GM21526 (cell line): Measurements from ENCODE around the gene POLD4.
A peak's percentile ranks its signal among the peaks of the same experiment; 100 is the strongest.
"Not testable (repeated sequence)": the region's sequence is repeated elsewhere in the genome, so short reads cannot be mapped to it uniquely, and the experiment has no call there.

Experiments used
- ATAC-seq: cut with Tn5 transposase; IDR thresholded peaks from one replicate; pipeline ENCODE4 v1.9.1; 2021; ENCODE audit warnings: moderate library complexity; ENCODE audit not compliant: unreplicated experiment, low FRiP score

Gene POLD4

DNA sequence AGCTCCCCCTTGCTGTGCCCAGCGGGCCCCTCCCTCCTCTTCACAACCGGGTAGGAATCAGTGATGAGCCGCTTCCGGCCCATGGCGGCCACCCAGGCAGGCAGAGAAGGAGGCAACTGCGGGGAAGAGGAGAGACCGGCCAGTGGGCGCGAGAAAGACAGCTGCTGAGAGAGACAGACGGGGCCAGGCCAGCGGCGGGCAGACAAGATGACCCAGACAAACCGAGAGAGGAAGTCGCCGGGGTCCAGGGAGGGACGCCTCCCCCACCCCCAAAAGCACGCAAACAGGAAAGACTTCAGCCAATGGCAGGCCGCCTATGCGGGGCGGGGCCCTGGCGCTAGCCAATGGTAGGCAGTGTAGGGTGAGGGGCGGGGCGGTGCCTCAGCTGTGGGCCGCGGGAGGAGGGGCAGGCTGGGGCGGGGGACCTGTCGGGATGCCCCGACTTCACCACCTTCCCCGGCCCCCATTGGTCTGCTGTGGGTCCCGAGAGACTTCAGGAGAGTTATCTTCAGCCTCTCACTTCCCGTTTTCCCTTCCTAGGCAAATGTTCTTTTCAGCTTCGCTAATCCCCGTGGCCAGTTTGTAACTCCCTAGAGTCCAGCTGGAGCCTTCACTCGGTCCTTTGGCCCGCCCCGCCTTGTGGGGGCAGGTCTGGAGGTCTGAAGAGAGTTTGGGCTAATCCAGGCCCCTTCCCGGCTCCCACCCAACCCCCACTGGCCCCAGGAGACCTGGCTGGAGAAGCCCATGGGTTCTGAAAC lies at the start of gene POLD4:
POLD4 (minus strand) TSS at position 230 of the 758 bp plus-strand sequence; CDS start at position 83, 147 bp downstream.
- ATAC-seq = peak; percentile 67

DNA sequence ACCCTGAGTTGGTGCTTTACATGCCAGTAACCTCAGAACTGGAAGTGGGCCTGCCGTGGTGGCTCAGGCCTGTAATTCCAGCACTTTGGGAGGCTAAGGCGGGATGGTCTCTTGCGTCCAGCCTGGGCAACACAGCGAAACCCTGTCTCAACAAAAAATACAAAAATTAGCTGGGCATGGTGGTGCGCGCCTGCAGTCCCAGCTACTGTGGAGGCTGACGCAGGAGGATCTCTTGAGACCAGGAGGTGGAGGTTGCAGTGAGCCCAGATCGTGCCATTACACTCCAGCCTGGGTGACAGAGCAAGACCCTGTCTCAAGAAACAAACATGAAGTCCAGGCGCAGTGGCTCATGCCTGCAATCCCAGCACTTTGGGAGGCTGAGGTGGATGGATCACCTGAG lies 49.7 kb upstream of the POLD4 start:
- ATAC-seq = not testable (repeated sequence)

DNA sequence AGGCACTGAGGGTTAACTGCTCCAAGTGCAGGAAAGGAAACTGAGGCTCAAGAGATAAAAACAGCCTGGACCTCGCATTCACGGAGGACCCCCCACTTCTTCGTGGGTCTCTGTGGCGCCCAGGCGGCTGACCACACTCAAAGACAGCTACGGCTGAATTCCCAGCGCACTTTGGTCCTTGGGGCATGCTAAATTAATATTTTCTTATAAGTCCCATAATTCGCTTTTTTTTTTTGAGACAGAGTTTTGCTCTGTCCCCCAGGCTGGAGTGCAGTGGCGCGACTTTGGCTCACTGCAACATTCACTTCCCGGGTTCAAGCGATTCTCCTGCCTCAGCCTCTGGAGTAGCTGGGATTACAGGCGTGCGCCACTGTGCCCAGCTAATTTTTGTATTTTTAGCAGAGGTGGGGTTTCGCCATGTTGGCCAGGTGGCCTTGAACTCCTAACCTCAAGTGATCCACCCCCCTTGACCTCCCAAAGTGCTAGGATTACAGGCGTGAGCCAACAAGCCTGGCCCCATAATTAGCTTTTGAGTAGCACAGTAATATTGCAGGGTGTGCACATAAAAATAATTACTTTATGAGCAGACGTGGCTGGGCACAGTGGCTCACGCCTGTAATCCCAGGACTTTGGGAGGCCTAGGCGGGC lies 49.0 kb upstream of the POLD4 start:
- not testable (repeated sequence) for ATAC-seq

DNA sequence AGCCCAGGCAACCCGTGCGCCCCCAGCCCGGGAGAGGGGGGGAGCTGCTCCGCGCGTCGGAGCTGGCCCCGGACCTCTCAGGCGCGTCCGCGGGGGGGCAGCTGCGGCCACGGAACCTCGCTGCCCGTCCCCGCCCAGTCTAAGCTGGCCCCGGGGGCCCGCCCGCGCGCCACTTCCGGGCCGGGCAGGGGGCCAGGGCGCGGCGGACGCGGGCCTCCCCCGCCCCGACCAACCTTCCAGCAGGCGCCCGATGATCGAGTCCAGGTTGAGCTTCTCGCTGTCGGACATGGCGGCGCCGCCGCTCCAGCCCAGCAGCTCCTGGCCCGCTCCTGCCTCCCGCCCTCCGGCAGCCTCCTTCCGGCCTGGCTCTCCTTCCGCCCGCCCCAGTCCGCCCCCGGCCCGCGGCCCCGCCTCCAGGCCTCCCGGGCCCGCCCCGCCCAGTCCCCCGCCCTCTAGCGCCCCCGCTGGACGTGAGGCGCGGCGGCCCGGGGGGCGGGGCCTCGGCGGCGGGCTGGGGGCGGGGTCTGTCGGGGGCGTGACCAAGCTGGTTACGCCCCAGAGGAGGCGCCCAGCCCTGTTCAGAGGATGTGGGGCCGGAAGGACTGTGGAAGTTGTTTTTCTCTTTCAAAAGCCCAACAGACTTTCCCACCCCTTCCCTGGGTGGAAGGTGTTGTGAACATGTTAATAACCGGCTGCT lies 48.3 kb upstream of the POLD4 start, which contains the start of gene PPP1CA:
PPP1CA (minus strand) TSS at position 364 of the 697 bp plus-strand sequence; CDS start at position 288, 76 bp downstream.
- ATAC-seq = peak; percentile 35

DNA sequence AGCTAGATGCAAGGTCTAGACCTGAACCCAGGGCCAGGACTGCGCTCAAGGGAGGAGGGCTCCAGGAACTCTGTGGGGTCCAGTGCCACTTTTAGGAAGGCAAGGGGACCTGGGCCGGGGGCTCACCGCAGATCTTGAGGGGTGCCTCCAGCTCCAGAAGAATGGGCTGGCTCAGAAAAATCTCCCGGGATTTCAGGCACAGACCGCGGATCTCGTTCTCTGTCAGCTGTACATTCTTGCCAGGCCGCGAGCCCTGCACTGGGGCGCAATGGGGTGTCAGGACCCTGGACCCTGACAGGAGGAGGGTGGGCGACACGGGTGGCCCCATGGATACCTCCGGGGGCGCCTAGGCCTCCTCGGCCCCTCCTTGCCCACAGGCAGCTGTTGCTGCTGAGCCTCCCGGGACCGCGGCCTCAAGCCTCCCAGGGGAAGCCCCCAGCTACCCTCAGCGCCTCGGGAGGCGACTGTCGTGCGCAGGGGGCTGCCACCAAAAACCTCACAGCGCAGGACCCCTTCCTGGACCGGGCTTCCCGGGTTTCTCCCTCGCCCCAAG lies 47.7 kb upstream of the POLD4 start:
- ATAC-seq = no peak

DNA sequence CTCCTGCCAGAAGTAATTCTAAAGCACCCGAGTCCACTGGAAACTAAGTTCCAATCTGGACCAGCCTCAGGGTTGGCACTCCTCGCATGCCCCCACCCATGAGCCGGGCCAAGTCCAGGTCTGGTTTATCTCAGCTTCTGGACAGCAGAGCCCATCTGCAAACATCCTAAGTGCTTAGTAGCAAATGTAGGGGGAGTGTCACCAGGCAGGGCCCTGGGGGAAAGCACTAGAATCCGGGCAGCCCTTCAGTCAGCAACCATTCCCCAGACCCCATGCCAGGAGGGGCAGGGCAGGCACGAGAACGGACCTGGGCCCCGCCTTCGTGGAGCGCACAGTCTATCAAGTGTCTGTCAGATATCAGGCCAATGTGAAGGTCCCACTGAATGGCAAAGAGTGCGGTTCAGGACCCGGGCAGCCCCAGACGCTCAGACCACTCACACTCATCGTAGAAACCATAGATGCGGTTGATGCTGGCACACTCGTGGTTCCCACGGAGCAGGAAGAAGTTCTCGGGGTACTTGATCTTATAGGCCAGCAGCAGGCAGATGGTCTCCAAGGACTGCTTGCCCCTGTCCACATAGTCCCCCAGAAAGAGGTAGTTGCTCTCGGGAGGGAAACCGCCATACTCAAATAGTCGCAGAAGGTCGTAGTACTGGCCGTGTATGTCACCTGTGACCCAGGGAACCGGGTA lies 47.0 kb upstream of the POLD4 start:
- ATAC-seq = no peak

DNA sequence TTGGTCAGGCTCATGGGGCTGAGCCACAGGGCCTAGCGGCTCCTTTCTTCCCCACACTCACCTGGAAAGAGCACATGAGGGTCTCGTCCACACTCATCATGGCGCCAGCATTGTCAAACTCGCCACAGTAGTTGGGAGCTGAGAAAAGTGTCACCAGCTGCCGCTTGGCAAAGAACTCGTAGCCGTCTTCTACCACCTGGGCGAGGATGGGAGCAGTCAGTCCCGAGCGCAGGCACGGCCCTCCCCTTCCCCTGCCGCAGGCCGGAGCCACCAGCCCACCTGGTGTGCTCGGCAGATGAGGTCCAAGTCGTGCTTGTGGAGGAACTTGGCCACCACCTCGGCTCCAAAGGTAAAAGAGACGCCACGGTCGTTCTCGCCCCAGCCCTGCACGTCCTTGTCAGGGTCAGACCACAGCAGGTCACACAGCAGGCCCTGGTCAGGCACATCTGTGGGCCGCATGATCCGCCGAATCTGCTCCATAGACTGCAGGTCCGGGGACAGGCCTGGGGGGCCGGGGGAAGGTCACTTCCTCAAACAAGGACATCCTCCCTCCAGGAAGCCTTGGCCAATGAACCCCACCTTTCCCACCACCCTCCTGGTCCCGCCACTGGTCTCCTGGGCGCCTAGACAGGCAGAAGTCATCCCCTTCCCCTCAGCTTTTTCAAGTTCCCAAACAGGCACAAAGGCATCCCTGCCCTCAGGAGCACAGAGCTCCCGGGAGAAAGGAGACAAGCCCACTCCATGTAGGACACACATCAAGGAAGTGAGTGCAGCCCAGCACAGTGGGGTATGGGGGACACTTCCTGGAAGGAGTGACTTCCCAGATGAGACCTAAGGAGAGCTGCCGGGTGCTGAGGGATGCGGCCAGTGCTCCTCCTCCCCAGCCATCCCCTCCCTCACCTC lies 45.6 kb upstream of the POLD4 start:
- no peak for ATAC-seq

DNA sequence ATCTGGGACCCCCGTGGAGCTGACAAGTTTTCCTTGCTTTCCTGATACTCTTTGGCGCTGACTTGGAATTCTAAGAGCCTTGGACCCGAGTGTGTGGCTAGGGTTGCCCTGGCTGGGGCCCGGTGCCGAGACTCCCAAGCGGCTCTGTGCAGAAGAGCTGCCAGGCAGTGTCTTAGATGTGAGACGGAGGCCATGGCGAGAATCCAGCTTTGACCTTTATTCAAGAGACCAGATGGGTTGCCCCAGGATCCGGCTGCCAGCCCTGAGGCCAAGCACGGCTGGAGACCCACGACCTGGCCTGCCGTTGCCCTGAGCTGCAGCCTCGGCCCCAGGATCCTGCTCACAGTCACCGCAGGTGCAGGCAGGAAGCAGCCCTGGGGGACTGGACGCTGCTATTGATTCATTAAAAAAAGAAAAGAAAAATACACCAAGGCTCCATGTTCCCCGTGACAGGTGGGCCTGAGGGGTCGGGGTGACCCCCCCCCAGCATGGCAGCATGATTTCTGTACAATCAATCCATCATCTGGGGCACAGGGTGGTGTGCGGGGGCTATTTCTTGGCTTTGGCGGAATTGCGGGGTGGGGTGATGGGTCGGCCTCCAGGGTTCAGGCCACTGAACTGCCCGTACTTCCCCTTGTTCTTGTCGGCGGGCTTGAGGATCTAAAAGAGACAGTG lies 44.8 kb upstream of the POLD4 start:
- no peak for ATAC-seq

DNA sequence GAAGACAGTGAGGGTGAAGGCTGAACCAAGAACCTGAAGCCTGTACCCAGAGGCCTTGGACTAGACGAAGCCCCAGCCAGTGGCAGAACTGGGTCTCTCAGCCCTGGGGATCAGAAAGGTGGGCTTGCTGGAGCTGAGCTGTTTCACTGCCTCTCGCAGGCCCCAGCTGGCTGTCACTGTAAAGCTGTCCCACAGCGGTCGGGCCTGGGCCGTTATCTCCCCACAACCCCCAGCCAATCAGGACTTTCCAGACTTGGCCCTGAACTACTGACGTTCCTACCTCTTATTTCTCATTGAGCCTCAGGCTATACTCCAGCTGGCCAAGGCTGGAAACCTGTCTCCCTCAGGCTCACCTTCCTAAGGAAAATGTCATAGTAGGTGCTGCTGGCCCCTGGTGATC lies 44.2 kb upstream of the POLD4 start:
- no peak for ATAC-seq

DNA sequence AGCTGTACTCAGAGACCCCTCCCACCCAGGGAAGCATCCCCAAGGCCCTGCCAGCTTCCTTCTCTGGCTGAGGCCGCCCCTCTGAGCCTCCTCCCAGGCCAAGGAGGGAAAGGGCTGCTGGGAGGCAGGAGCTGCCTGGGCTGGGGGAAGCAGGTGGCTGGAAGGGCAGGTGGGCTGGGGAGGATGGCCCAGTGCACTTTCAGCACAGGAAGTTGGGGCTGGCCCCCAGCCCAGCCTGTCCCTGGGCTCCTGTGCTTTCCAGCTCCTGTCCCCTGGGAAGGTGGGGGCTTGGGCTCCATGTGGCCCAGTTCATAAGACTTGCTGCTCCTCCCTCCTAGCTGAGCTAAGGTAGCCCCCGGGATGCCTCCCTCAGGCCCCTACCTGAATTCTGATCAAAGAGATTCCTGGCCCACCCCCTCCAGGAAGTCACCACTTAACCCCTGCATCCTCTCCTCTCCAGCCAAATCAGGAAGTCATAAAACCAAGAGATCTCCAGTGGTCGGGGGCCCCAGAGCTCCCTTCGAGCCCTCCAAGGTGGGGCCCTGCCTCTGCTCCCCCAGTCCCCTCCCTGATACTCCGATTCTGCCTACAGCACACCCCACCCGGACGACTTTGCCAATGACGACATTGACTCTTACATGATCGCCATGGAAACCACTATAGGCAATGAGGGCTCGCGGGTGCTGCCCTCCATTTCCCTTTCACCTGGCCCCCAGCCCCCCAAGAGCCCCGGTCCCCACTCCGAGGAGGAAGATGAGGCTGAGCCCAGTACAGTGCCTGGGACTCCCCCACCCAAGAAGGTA lies 43.4 kb upstream of the POLD4 start:
- no peak for ATAC-seq

DNA sequence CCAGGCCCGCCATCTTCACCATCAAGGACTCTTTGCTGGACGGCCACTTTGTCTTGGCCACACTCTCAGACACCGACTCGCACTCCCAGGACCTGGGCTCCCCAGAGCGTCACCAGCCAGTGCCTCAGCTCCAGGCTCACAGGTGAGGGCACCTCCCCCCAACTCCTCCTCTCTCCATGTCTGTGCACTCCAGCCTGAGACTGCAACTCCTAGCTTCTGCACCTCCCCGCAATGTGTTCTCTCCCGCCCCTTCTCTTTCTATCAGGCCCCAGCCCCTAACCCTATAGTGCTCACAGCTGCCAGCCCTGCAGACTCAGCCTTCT lies 42.9 kb upstream of the POLD4 start:
- ATAC-seq = no peak

DNA sequence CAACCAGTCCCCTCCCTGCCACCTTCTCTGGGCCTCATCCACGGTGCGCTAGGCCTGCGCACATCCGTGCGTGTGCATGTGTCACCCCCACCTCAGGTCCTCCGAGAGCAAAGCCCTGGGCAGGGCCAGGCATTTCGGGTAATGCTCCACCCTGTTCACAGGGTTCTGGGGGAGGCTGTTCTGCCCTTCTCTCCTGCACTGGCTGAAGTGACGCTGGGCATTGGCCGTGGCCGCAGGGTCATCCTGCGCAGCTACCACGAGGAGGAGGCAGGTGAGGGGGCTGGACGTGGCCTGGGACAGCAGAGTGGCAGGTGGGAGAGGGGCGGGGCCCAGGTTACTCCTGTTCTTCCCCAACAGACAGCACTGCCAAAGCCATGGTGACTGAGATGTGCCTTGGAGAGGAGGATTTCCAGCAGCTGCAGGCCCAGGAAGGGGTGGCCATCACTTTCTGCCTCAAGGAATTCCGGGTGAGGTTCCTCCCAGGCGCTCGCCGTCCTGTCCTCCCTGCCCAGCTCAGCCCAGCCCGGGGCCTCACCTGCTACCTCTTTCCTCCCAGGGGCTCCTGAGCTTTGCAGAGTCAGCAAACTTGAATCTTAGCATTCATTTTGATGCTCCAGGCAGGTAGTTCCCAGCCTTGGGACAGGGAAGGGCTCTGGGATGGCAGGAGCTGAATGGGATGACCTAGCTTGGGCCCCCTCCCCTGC lies 42.4 kb upstream of the POLD4 start:
- no peak for ATAC-seq

DNA sequence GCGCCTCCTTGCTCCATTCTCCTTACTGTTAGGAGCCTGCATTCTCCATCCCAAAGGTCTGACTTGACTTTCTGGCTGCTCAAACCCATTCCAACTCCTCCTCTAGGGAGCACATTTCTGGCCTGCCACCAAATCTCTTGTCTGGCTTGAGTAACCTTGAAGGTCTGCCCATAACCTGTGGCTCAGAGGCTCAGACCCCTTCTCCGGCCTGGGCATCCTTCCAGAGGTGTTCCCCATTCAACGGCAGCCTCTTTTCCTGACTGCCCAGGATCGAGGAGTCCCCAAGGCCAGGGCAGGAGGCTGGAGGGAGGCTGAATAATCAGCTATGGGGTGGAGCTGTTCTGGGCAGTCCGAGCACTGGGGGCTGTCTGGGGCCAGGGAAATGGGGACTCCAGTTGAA lies 40.6 kb upstream of the POLD4 start:
- ATAC-seq = no peak

DNA sequence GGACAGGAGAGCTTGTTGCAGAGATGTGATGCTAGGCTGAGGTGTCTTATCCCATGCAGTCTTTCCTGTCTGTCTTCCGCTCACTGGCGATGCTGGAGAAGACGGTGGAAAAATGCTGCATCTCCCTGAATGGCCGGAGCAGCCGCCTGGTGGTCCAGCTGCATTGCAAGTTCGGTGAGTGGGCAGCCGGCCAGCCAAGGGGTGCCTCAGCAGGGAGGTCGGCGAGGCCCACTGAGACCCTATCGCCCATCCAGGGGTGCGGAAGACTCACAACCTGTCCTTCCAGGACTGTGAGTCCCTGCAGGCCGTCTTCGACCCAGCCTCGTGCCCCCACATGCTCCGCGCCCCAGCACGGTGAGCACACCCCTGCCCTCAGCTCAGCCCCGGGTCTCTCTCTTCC lies 40.1 kb upstream of the POLD4 start:
- ATAC-seq = no peak

DNA sequence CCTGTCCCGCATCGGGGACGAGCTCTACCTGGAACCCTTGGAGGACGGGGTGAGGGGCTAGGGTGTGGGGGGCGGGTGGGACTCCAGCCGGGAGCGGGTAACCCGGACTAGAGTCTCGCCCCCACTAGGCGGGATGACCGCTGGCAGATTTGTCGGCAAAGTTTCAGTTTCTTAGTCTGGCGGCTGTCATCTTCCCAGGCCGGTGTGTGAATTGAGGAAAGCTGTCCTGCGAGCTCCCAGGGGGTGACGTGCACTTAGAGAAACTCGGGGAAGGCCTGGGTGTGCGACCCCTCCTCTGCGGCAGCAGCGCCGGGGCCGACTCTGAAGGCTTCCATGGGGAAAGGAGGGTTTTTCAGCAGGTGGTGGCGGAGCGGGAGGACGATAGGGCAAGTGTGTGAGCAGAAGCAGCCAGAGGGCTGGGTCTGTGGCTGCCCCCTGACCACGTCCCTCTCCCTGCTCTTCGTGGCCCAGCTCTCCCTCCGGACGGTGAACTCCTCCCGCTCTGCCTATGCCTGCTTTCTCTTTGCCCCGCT lies 38.9 kb upstream of the POLD4 start:
- peak; percentile 16 for ATAC-seq

DNA sequence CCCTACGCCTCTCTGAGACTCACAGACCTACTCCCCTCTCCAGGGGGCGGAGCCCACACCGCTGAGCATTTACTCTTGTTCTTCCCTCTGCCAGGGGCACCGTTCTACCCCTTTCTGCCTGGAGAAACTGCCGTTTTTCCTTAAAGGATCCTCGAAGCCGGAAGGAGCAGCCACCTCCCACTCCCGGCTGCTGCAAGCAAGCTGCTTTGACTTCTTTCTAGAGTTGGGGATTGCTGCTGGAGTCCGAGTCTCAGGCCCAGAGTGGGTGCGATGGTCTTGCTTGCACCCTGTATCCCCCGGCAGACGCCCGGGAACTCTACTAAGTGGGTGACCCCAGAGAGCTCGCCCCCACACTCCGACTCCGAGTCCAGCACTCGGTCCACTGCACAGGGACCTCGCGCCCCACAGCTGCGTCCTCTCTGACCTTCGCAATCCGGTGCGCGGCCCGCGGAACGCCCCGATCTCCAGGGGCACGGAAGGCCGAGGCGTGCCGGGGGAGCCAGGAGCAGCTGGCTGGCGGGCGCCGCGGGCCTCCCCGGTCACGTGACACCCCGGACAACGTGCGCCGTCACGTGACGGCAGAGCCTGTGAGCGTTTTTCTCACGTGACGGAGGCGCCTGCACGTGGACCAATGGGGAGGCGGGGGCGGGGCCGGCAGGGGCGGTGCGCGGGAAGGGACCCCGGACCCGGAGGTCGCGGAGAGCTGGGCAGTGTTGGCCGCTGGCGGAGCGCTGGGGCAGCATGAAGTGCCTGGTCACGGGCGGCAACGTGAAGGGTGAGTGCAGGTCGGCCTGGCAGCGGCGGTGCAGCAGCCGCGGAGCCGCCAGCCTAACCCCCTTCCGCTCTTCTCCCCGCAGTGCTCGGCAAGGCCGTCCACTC lies 38.2 kb upstream of the POLD4 start, which contains the start of gene RAD9A:
RAD9A (plus strand) TSS at position 683 of the 879 bp plus-strand sequence; CDS start at position 742, 59 bp downstream.
- peak; percentile 38 for ATAC-seq
